ENCODE data around the gene KRABD2.

DNA sequence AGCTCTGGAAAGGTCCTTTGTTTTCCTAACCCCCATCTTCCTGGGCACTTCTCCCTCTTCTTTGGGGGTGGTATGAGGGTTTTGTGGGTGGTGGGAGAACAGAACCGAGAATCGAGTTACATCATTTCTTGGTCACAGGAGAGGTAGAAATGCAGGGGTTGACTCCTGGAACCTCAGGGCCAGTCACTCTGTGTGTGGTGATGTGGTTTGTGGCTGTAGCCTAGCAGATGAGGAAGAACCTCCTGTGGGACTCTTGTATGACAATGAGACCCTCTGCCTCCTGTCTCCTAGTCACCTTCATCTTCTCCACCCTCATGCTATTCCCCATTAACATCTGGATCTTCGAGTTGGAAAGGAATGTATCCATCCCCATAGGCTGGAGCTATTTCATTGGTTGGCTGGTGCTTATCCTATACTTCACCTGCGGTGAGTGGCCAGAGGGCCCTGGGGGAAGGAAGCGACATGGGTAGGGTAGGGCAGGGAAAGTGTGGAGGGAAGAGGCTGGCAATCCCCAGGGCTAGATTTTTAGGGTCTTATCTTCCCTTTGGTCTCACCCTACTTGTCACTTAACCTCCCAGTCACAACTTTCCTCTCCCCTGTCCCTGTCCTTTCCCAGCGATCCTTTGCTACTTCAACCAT lies 31.3 kb downstream of the KRABD2 start:
- TF ChIP-seq CREB1 (IDR thresholded peaks at IDR 0.05; ENCODE audit: low read depth) (no peak), TAF1 (IDR thresholded peaks at IDR 0.05; ENCODE audit: low read depth) (no peak), RAD21 (IDR thresholded peaks at IDR 0.05; ENCODE audit: low read depth) (no peak), CEBPB (IDR thresholded peaks at IDR 0.05) (no peak), EGR1 (IDR thresholded peaks at IDR 0.05) (no peak)
- TF ChIP-seq, protein P1, sequence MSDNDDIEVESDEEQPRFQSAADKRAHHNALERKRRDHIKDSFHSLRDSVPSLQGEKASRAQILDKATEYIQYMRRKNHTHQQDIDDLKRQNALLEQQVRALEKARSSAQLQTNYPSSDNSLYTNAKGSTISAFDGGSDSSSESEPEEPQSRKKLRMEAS (IDR thresholded peaks at IDR 0.05) = no peak
- TF ChIP-seq, protein P2, sequence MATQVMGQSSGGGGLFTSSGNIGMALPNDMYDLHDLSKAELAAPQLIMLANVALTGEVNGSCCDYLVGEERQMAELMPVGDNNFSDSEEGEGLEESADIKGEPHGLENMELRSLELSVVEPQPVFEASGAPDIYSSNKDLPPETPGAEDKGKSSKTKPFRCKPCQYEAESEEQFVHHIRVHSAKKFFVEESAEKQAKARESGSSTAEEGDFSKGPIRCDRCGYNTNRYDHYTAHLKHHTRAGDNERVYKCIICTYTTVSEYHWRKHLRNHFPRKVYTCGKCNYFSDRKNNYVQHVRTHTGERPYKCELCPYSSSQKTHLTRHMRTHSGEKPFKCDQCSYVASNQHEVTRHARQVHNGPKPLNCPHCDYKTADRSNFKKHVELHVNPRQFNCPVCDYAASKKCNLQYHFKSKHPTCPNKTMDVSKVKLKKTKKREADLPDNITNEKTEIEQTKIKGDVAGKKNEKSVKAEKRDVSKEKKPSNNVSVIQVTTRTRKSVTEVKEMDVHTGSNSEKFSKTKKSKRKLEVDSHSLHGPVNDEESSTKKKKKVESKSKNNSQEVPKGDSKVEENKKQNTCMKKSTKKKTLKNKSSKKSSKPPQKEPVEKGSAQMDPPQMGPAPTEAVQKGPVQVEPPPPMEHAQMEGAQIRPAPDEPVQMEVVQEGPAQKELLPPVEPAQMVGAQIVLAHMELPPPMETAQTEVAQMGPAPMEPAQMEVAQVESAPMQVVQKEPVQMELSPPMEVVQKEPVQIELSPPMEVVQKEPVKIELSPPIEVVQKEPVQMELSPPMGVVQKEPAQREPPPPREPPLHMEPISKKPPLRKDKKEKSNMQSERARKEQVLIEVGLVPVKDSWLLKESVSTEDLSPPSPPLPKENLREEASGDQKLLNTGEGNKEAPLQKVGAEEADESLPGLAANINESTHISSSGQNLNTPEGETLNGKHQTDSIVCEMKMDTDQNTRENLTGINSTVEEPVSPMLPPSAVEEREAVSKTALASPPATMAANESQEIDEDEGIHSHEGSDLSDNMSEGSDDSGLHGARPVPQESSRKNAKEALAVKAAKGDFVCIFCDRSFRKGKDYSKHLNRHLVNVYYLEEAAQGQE (IDR thresholded peaks at IDR 0.05; ENCODE audit: low read depth) = no peak

Data from Ishikawa (cell line).